ENCODE data around the gene ASIC2.

DNA sequence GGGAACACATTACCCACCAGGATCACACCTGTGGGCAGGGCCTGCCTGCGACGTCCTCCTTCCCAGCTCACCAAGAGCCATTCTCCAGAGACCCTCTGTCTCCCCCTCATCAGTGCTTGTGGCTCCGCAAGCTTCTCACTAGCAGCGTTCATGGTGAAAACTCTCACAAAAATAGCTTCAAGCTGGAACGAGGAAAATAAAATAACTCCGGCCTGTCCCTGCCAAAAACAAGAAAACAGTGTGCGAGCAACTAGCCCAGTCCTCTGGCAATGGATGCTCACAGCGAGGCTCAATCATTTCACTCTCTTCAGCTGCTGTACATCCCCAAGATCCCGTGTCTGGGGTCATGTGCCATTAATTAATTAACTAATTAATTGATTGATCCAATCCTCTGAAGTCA is 283.5 kb downstream of the ASIC2 start:
- TF ChIP-seq, protein P1, sequence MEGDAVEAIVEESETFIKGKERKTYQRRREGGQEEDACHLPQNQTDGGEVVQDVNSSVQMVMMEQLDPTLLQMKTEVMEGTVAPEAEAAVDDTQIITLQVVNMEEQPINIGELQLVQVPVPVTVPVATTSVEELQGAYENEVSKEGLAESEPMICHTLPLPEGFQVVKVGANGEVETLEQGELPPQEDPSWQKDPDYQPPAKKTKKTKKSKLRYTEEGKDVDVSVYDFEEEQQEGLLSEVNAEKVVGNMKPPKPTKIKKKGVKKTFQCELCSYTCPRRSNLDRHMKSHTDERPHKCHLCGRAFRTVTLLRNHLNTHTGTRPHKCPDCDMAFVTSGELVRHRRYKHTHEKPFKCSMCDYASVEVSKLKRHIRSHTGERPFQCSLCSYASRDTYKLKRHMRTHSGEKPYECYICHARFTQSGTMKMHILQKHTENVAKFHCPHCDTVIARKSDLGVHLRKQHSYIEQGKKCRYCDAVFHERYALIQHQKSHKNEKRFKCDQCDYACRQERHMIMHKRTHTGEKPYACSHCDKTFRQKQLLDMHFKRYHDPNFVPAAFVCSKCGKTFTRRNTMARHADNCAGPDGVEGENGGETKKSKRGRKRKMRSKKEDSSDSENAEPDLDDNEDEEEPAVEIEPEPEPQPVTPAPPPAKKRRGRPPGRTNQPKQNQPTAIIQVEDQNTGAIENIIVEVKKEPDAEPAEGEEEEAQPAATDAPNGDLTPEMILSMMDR (IDR thresholded peaks at IDR 0.05 in 8 of 11, conservative IDR thresholded peaks at IDR 0.05 in 3 of 11): no peak
- TF ChIP-seq POLR2A (IDR thresholded peaks at IDR 0.05): no peak
